ENCODE data around the gene DNAJC13. TPM values are rescaled to one million over a fixed set of nuclear protein-coding genes. Genes with fewer than 3 reads are reported as not detected.

The DNAJC13 gene
- total and polyA plus RNA-seq, 11 donors: 6.6 to 45.1 (median 29.8) TPM

DNA sequence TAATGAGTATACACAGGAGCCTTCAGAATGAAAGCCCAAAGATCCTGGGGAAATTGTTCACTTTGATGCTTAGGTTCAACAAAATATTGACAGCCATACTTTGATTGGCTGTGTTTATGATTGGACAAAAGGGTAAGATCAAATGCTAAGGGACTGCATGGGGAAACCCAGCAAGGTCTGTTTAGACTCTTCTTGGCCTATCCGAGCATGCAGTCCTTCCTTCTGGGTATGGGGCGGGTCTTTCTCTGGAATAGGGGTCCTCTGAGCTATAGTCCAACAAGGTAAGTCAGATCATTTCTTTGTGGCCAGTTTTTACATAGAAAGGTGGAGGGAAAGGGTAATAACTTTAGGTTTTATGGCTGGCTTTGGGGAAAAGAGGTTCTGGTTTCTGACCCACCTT is 126.8 kb downstream of the DNAJC13 start:
- intact Hi-C loops (cut with DNase I): no loop called here
- TF ChIP-seq, protein P1, sequence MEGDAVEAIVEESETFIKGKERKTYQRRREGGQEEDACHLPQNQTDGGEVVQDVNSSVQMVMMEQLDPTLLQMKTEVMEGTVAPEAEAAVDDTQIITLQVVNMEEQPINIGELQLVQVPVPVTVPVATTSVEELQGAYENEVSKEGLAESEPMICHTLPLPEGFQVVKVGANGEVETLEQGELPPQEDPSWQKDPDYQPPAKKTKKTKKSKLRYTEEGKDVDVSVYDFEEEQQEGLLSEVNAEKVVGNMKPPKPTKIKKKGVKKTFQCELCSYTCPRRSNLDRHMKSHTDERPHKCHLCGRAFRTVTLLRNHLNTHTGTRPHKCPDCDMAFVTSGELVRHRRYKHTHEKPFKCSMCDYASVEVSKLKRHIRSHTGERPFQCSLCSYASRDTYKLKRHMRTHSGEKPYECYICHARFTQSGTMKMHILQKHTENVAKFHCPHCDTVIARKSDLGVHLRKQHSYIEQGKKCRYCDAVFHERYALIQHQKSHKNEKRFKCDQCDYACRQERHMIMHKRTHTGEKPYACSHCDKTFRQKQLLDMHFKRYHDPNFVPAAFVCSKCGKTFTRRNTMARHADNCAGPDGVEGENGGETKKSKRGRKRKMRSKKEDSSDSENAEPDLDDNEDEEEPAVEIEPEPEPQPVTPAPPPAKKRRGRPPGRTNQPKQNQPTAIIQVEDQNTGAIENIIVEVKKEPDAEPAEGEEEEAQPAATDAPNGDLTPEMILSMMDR (IDR thresholded peaks at IDR 0.05): no peak
- no peak for TF ChIP-seq POLR2A (IDR thresholded peaks at IDR 0.05)
- peaks cover 0 to 39% (median 17%) of the 10 kb centered on the region in 9 donors for H3K36me3 ChIP-seq
- no peaks in the 10 kb centered on the region for H3K27me3 ChIP-seq
- WGBS, 4 donors: 93 to 98% (median 97%) methylated on average over 2 of the region's 2 CpGs
- H3K27ac ChIP-seq: no peak overlapping the region
- peaks cover 0 to 27% (median 0%) of the 10 kb centered on the region in 12 donors for H3K4me1 ChIP-seq
- H3K9me3 ChIP-seq: no peaks in the 10 kb centered on the region
- no peak for DNase-seq
- H3K4me3 ChIP-seq: no peak overlapping the region
- ATAC-seq: no peak

DNA sequence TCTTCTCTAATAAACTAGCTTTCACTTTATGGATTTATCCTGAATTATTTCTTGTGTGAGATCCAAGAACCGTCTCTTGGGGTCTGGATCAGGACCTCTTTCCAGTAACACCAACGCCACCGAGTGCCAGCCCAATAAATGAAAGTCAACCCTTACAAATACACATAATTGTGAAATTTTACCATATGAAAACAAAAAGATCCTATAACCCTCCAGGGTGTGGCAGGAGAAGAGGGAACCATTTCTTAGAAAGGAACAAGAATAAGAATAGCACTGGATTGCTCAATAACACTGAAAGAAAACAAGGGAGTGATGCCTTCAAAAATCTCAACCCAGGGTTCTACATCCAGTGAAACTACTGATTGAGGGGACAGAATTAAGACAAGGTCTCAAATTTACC is 128.2 kb downstream of the DNAJC13 start:
- peaks cover 0 to 39% (median 6%) of the 10 kb centered on the region in 12 donors for H3K4me1 ChIP-seq
- H3K27me3 ChIP-seq: no peaks in the 10 kb centered on the region
- ATAC-seq (peak in 1 of 4 donors; percentile 26), DNase-seq (peak in 1 of 5 donors; percentile 27)
- TF ChIP-seq, protein P1 (IDR thresholded peaks at IDR 0.05): no peak
- TF ChIP-seq POLR2A (IDR thresholded peaks at IDR 0.05): no peak
- H3K9me3 ChIP-seq: no peaks in the 10 kb centered on the region
- no peak overlapping the region for H3K27ac ChIP-seq
- H3K4me3 ChIP-seq: no peak overlapping the region
- intact Hi-C loops (cut with DNase I): no loop called here
- H3K36me3 ChIP-seq: peaks cover 0 to 25% (median 8%) of the 10 kb centered on the region in 9 donors
- WGBS, 4 donors: 73 to 94% (median 87%) methylated on average over 3 of the region's 3 CpGs

DNA sequence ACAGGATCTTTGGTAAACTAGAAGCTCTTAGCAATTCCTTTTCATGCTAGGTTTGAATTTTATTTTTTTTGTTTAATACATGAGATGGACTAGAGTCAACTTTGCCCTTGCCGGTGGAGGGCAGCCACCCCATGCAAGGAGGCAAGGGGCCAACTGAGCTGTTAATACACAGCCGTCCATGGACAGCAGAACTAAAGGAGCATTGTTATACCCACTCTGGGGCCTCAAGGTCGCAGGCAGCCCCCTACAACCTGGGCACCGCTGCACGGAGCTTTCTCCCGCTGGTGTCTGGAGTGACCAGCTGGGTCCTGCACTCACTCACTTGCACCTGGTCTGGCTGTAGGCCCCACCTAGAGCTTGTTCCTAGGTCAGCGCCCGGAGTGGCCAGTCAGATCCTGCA is 131.9 kb downstream of the DNAJC13 start:
- Histone ChIP-seq H3K4me1 (peaks cover 0 to 42% (median 20%) of the 10 kb centered on the region in 12 donors), H3K36me3 (no peaks in the 10 kb centered on the region), H3K9me3 (no peaks in the 10 kb centered on the region), H3K4me3 (no peak overlapping the region), H3K27me3 (no peaks in the 10 kb centered on the region), H3K27ac (peak overlapping the region in 3 of 12 donors; percentile 67 to 72 (median 68))
- WGBS, 4 donors: 89 to 93% (median 92%) methylated on average over 8 of the region's 8 CpGs
- intact Hi-C loops (cut with DNase I): no loop called here
- ATAC-seq (no peak), DNase-seq (no peak)
- TF ChIP-seq, protein P1 (IDR thresholded peaks at IDR 0.05): no peak
- no peak for TF ChIP-seq POLR2A (IDR thresholded peaks at IDR 0.05)

DNA sequence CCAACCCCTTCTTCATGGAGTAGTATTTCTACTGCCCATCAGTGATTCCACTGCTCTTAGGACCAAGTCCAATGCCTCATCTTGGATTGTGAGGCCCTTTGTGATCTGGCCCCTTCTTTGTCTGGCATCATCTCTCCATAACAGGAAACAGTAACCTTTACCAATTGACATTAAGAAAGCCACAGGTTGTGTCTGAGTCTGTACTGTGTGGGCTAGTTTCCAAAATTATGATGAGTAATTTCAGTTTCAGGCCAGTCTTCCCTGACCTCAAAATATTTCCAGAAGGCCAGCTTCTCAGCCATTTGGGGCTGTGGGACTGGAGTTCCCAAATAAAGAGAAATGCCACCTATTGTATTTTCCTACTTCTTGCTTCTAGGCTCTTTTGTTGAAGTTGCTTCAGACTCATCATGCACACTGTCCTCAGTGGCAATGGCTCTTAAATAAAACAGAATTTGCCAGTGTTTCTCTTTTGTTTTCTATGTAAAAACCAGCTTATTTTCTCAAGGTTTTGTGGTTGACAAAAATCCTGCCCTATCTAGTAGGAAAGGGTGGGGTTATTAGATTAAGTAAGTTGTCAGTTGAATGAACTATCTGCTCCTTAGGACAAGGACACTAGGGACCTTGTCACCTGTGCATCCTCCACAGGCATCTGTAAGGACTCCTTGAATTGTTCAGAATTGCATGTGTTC is 132.7 kb downstream of the DNAJC13 start:
- H3K4me3 ChIP-seq: no peak overlapping the region
- no peaks in the 10 kb centered on the region for H3K27me3 ChIP-seq
- H3K36me3 ChIP-seq: no peaks in the 10 kb centered on the region
- H3K9me3 ChIP-seq: no peaks in the 10 kb centered on the region
- DNase-seq: no peak
- intact Hi-C loops (cut with DNase I): no loop called here
- peak overlapping the region in 9 of 12 donors; percentile 0 to 72 (median 62) for H3K27ac ChIP-seq
- H3K4me1 ChIP-seq: peaks cover 0 to 47% (median 22%) of the 10 kb centered on the region in 12 donors
- ATAC-seq: peak in 3 of 4 donors; percentile 25 to 55 (median 40)
- TF ChIP-seq, protein P1 (IDR thresholded peaks at IDR 0.05): no peak
- TF ChIP-seq POLR2A (IDR thresholded peaks at IDR 0.05): no peak
